Thyroid gland (tissue), 4 donors: ENCODE measurements around the gene BNIP5.

Experiments used
- CTCF ChIP-seq, 6 experiments: fragments of 200-600 bp in 3 of 6; fragments of 450-650 bp in 3 of 6; sonication (generic) in 3 of 6; IDR thresholded peaks; one replicate each; pipeline ENCODE4 v1.5.1; 2016 to 2019; ENCODE audit warnings: antibody characterized with exemption in 6 of 6, mild to moderate bottlenecking in 2 of 6, inconsistent platforms in 1 of 6, moderate library complexity in 1 of 6
- POLR2A ChIP-seq, 2 donors: fragments of 450-650 bp; IDR thresholded peaks; one replicate each; pipeline ENCODE4 v1.6.1; 2017; ENCODE audit warnings: antibody characterized with exemption in 2 of 2, mild to moderate bottlenecking in 2 of 2, moderate library complexity in 1 of 2

GRCh38 chr6:36337814-36338213 lies 1.1 kb upstream of the BNIP5 start:
- no peak for TF ChIP-seq POLR2A (IDR thresholded peaks at IDR 0.05)
- no peak for TF ChIP-seq CTCF (IDR thresholded peaks at IDR 0.05)
